Sigmoid colon (tissue), 7 donors: ENCODE measurements around the gene ATP13A2. TPM values are rescaled to one million over a fixed set of nuclear protein-coding genes. Genes with fewer than 3 reads are reported as not detected.

Experiments used
- DNase-seq: peaks from one replicate; pipeline ENCODE4 v3.0.0-alpha.2; 2019
- H3K27ac ChIP-seq, 4 donors: fragments of 200-600 bp; sonication (generic); one replicate each; pipeline ENCODE4 v1.5.1; 2016 to 2019; ENCODE audit warnings: mild to moderate bottlenecking in 1 of 4
- H3K27me3 ChIP-seq, 3 donors: fragments of 200-600 bp; sonication (generic); one replicate each; pipeline ENCODE4 v1.5.1; 2019; ENCODE audit warnings: mild to moderate bottlenecking in 1 of 3
- H3K36me3 ChIP-seq, 4 donors: fragments of 200-600 bp; sonication (generic); one replicate each; pipeline ENCODE4 v1.5.1; 2016 to 2019
- H3K4me1 ChIP-seq, 4 donors: fragments of 200-600 bp; sonication (generic); one replicate each; pipeline ENCODE4 v1.5.1; 2017 to 2019
- H3K4me3 ChIP-seq, 4 donors: fragments of 200-600 bp; sonication (generic); one replicate each; pipeline ENCODE4 v1.5.1; 2017 to 2019; ENCODE audit warnings: mild to moderate bottlenecking in 2 of 4, moderate library complexity in 1 of 4
- H3K9me3 ChIP-seq, 4 donors: fragments of 200-600 bp in 3 of 4; sonication (generic) in 3 of 4; one replicate each; pipeline versions ENCODE4 v1.5.1 to v1.6.1; 2013 to 2019
- CTCF ChIP-seq, 4 experiments: fragments of 450-650 bp in 3 of 4; fragments of 200-600 bp in 1 of 4; IDR thresholded peaks; one replicate each; pipeline ENCODE4 v1.5.1; 2016 to 2019; ENCODE audit warnings: antibody characterized with exemption in 4 of 4, mild to moderate bottlenecking in 3 of 4, moderate library complexity in 2 of 4
- EP300 ChIP-seq, 4 donors: sonication (generic); formaldehyde crosslinking; IDR thresholded peaks; one replicate each; pipeline ENCODE4 v1.6.1; 2017; ENCODE audit warnings: antibody characterized with exemption in 4 of 4
- POLR2A ChIP-seq, 2 donors: fragments of 450-650 bp; IDR thresholded peaks; one replicate each; pipeline ENCODE4 v1.6.1; 2016; ENCODE audit warnings: antibody characterized with exemption in 2 of 2, mild to moderate bottlenecking in 2 of 2, moderate library complexity in 2 of 2
- POLR2AphosphoS5 ChIP-seq, 4 donors: sonication (generic); formaldehyde crosslinking; IDR thresholded peaks; one replicate each; pipeline ENCODE4 v1.6.1; 2017; ENCODE audit warnings: antibody characterized with exemption in 4 of 4
- WGBS, 2 donors: extraction: QIAGEN DNeasy Blood & Tissue Kit; methylation state at CpG; one replicate each; pipeline ENCODE4 v1.1.7; 2013; 5-methylcytosine and 5-hydroxymethylcytosine counted together
- intact Hi-C: fragments of 100-400 bp; cut with DNase I; formaldehyde crosslinking; loops from one replicate; pipeline ENCODE4 v1.15.1; 2023
- polyA plus RNA-seq, 3 donors: library from polyadenylated mRNA; stranded (reverse); fragments of 200-250 nt; gene quantifications; one replicate each; pipeline ENCODE4 v1.2.3, GENCODE V29; 2013
- total RNA-seq, 4 donors: library from RNA; depleted of rRNA; stranded (reverse); fragments of >200 nt; gene quantifications; one replicate each; pipeline ENCODE4 v1.1.0, GENCODE V29; 2016
- donor health status: healthy with polysubstance abuse.
- donor health status: Bipolar disorder and iron deficiency.
- donor health status: healthy.

The ATP13A2 gene
- total and polyA plus RNA-seq, 7 donors = 6.6 to 47.2 (median 15.6) TPM

GRCh38 chr1:16972189-16972895 lies 39.4 kb downstream of the ATP13A2 start:
- Histone ChIP-seq H3K27ac (peak overlapping the region in 2 of 4 donors; percentile 38 to 54), H3K4me1 (peaks cover 0 to 22% (median 9%) of the 10 kb centered on the region in 4 donors), H3K4me3 (no peak overlapping the region), H3K9me3 (no peaks in the 10 kb centered on the region), H3K27me3 (no peaks in the 10 kb centered on the region), H3K36me3 (peaks cover 0 to 19% (median 0%) of the 10 kb centered on the region in 4 donors)
- WGBS, 2 donors = 84 to 86% methylated on average over 11 of the region's 11 CpGs
- intact Hi-C loops = no loop called here
- DNase-seq = no peak
- TF ChIP-seq CTCF (IDR thresholded peaks at IDR 0.05) (no peak), POLR2A (IDR thresholded peaks at IDR 0.05) (no peak), EP300 (IDR thresholded peaks at IDR 0.05) (no peak), POLR2AphosphoS5 (IDR thresholded peaks at IDR 0.05) (no peak)

- Histone ChIP-seq H3K4me1 (peaks cover 0 to 29% (median 17%) of the 10 kb centered on the region in 4 donors), H3K9me3 (no peaks in the 10 kb centered on the region), H3K27me3 (no peaks in the 10 kb centered on the region), H3K4me3 (no peak overlapping the region), H3K27ac (peak overlapping the region in 2 of 4 donors; percentile 38 to 54), H3K36me3 (peaks cover 0 to 19% (median under 1%) of the 10 kb centered on the region in 4 donors)
- 61 to 80% methylated on average over 28 of the region's 28 CpGs for WGBS, 2 donors
- TF ChIP-seq POLR2A (IDR thresholded peaks at IDR 0.05) (no peak), POLR2AphosphoS5 (IDR thresholded peaks at IDR 0.05) (no peak), EP300 (IDR thresholded peaks at IDR 0.05) (no peak), CTCF (IDR thresholded peaks at IDR 0.05) (no peak)
- intact Hi-C loops = no loop called here
- DNase-seq = no peak
Measured at GRCh38 chr1:16971341-16972188, 40.2 kb downstream of the ATP13A2 start.

GRCh38 chr1:16970132-16970910 lies 41.4 kb downstream of the ATP13A2 start:
- TF ChIP-seq CTCF (IDR thresholded peaks at IDR 0.05) = no peak
- no peak for TF ChIP-seq EP300 (IDR thresholded peaks at IDR 0.05)
- no peak for TF ChIP-seq POLR2AphosphoS5 (IDR thresholded peaks at IDR 0.05)
- TF ChIP-seq POLR2A (IDR thresholded peaks at IDR 0.05) = no peak
- Histone ChIP-seq H3K27ac (no peak overlapping the region), H3K36me3 (peaks cover 0 to 31% (median 10%) of the 10 kb centered on the region in 4 donors), H3K27me3 (no peaks in the 10 kb centered on the region), H3K9me3 (no peaks in the 10 kb centered on the region), H3K4me3 (no peak overlapping the region), H3K4me1 (peaks cover 0 to 41% (median 17%) of the 10 kb centered on the region in 4 donors)
- DNase-seq = no peak
- WGBS, 2 donors = 94 to 96% methylated on average over 28 of the region's 28 CpGs
- intact Hi-C loops = no loop called here

- no peaks in the 10 kb centered on the region for H3K27me3 ChIP-seq
- no peak for DNase-seq
- 88 to 94% methylated on average over 12 of the region's 12 CpGs for WGBS, 2 donors
- no peak overlapping the region for H3K4me3 ChIP-seq
- intact Hi-C loops = no loop called here
- TF ChIP-seq POLR2A (IDR thresholded peaks at IDR 0.05) = no peak
- no peak for TF ChIP-seq EP300 (IDR thresholded peaks at IDR 0.05)
- TF ChIP-seq POLR2AphosphoS5 (IDR thresholded peaks at IDR 0.05) = no peak
- TF ChIP-seq CTCF (IDR thresholded peaks at IDR 0.05) = no peak
- H3K9me3 ChIP-seq = no peaks in the 10 kb centered on the region
- H3K36me3 ChIP-seq = peaks cover 0 to 32% (median 10%) of the 10 kb centered on the region in 4 donors
- no peak overlapping the region for H3K27ac ChIP-seq
- H3K4me1 ChIP-seq = peaks cover 0 to 45% (median 16%) of the 10 kb centered on the region in 4 donors
Measured at GRCh38 chr1:16969651-16970050, 42.1 kb downstream of the ATP13A2 start.
